ENCODE results near the gene SESN3.

SESN3 gene

GRCh38 chr11:95195831-95196230 is 35.2 kb downstream of the SESN3 start:
- H3K27me3 ChIP-seq (ENCODE audit: insufficient read depth, low read length, poor library complexity), result no peaks in the 10 kb centered on the region
- H3K23ac ChIP-seq (ENCODE audit: low read length), result no peak overlapping the region
- DNase-seq, result no peak
- H3K79me2 ChIP-seq (ENCODE audit: control insufficient read depth, insufficient read depth, low read length), result no peaks in the 10 kb centered on the region
- no peak overlapping the region for H3K4ac ChIP-seq (ENCODE audit: low read depth, low read length)
- H3K4me2 ChIP-seq (ENCODE audit: low read length), result no peak overlapping the region
- no peak overlapping the region for H2AK5ac ChIP-seq (ENCODE audit: low read length)
- H3K36me3 ChIP-seq (ENCODE audit: control insufficient read depth, insufficient read depth, low read length), result no peaks in the 10 kb centered on the region
- WGBS (ENCODE audit: extremely low coverage, insufficient coverage, low lambda C conversion rate), result no CpG with 5 or more reads among the region's 5 CpGs
- H4K8ac ChIP-seq (ENCODE audit: low read depth, low read length), result no peak overlapping the region
- no peak overlapping the region for H3K9ac ChIP-seq (ENCODE audit: low read length)
- no peak overlapping the region for H2BK5ac ChIP-seq (ENCODE audit: low read length)
- no peak overlapping the region for H3K4me3 ChIP-seq (ENCODE audit: low read length)
- H3K79me1 ChIP-seq (ENCODE audit: low read length), result no peaks in the 10 kb centered on the region
- no peak overlapping the region for H2BK120ac ChIP-seq (ENCODE audit: low read depth, low read length)
- H3K56ac ChIP-seq (ENCODE audit: low read length), result no peak overlapping the region
- no peak overlapping the region for H2BK15ac ChIP-seq (replicated peaks; ENCODE audit: low read depth)
- H3K18ac ChIP-seq (ENCODE audit: low read length), result no peak overlapping the region
- no peak overlapping the region for H4K5ac ChIP-seq (ENCODE audit: low read length)
- no peak overlapping the region for H3K27ac ChIP-seq (ENCODE audit: low read depth, low read length)
- H3K4me1 ChIP-seq (ENCODE audit: control insufficient read depth, low read depth, low read length), result no peaks in the 10 kb centered on the region

GRCh38 chr11:95193541-95193940 is 37.5 kb downstream of the SESN3 start:
- Histone ChIP-seq H3K56ac (ENCODE audit: low read length) (no peak overlapping the region), H3K79me2 (ENCODE audit: control insufficient read depth, insufficient read depth, low read length) (no peaks in the 10 kb centered on the region), H3K4me2 (ENCODE audit: low read length) (no peak overlapping the region), H4K8ac (ENCODE audit: low read depth, low read length) (no peak overlapping the region), H2BK5ac (ENCODE audit: low read length) (no peak overlapping the region), H3K27ac (ENCODE audit: low read depth, low read length) (no peak overlapping the region), H3K36me3 (ENCODE audit: control insufficient read depth, insufficient read depth, low read length) (no peaks in the 10 kb centered on the region), H3K23ac (ENCODE audit: low read length) (no peak overlapping the region), H3K79me1 (ENCODE audit: low read length) (no peaks in the 10 kb centered on the region), H3K9ac (ENCODE audit: low read length) (no peak overlapping the region), H3K27me3 (ENCODE audit: insufficient read depth, low read length, poor library complexity) (no peaks in the 10 kb centered on the region), H3K18ac (ENCODE audit: low read length) (no peak overlapping the region), H4K5ac (ENCODE audit: low read length) (no peak overlapping the region), H2AK5ac (ENCODE audit: low read length) (no peak overlapping the region), H3K4me3 (ENCODE audit: low read length) (no peak overlapping the region), H3K4ac (ENCODE audit: low read depth, low read length) (no peak overlapping the region), H2BK120ac (ENCODE audit: low read depth, low read length) (no peak overlapping the region), H3K4me1 (ENCODE audit: control insufficient read depth, low read depth, low read length) (no peaks in the 10 kb centered on the region), H2BK15ac (replicated peaks; ENCODE audit: low read depth) (no peak overlapping the region)
- no CpG with 5 or more reads among the region's 1 CpG for WGBS (ENCODE audit: extremely low coverage, insufficient coverage, low lambda C conversion rate)
- no peak for DNase-seq

GRCh38 chr11:95192717-95193116 is 38.3 kb downstream of the SESN3 start:
- Histone ChIP-seq H3K9ac (ENCODE audit: low read length) (no peak overlapping the region), H3K4me1 (ENCODE audit: control insufficient read depth, low read depth, low read length) (no peaks in the 10 kb centered on the region), H3K4me3 (ENCODE audit: low read length) (no peak overlapping the region), H4K5ac (ENCODE audit: low read length) (no peak overlapping the region), H2BK5ac (ENCODE audit: low read length) (no peak overlapping the region), H4K8ac (ENCODE audit: low read depth, low read length) (no peak overlapping the region), H3K56ac (ENCODE audit: low read length) (no peak overlapping the region), H3K36me3 (ENCODE audit: control insufficient read depth, insufficient read depth, low read length) (no peaks in the 10 kb centered on the region), H3K79me1 (ENCODE audit: low read length) (no peaks in the 10 kb centered on the region), H2AK5ac (ENCODE audit: low read length) (no peak overlapping the region), H3K18ac (ENCODE audit: low read length) (no peak overlapping the region), H3K4ac (ENCODE audit: low read depth, low read length) (no peak overlapping the region), H3K79me2 (ENCODE audit: control insufficient read depth, insufficient read depth, low read length) (no peaks in the 10 kb centered on the region), H3K27ac (ENCODE audit: low read depth, low read length) (no peak overlapping the region), H2BK15ac (replicated peaks; ENCODE audit: low read depth) (no peak overlapping the region), H2BK120ac (ENCODE audit: low read depth, low read length) (no peak overlapping the region), H3K27me3 (ENCODE audit: insufficient read depth, low read length, poor library complexity) (no peaks in the 10 kb centered on the region), H3K23ac (ENCODE audit: low read length) (no peak overlapping the region), H3K4me2 (ENCODE audit: low read length) (no peak overlapping the region)
- no CpG with 5 or more reads among the region's 3 CpGs for WGBS (ENCODE audit: extremely low coverage, insufficient coverage, low lambda C conversion rate)
- no peak for DNase-seq

GRCh38 chr11:95187723-95188122 is 43.3 kb downstream of the SESN3 start:
- H3K23ac ChIP-seq (ENCODE audit: low read length), result no peak overlapping the region
- H3K56ac ChIP-seq (ENCODE audit: low read length), result no peak overlapping the region
- no peak overlapping the region for H3K4me2 ChIP-seq (ENCODE audit: low read length)
- DNase-seq, result no peak
- no peak overlapping the region for H3K18ac ChIP-seq (ENCODE audit: low read length)
- H3K36me3 ChIP-seq (ENCODE audit: control insufficient read depth, insufficient read depth, low read length), result no peaks in the 10 kb centered on the region
- H3K4ac ChIP-seq (ENCODE audit: low read depth, low read length), result no peak overlapping the region
- H3K4me3 ChIP-seq (ENCODE audit: low read length), result no peak overlapping the region
- no peak overlapping the region for H2BK5ac ChIP-seq (ENCODE audit: low read length)
- no peak overlapping the region for H3K27ac ChIP-seq (ENCODE audit: low read depth, low read length)
- no peaks in the 10 kb centered on the region for H3K79me1 ChIP-seq (ENCODE audit: low read length)
- no peak overlapping the region for H4K8ac ChIP-seq (ENCODE audit: low read depth, low read length)
- no peaks in the 10 kb centered on the region for H3K79me2 ChIP-seq (ENCODE audit: control insufficient read depth, insufficient read depth, low read length)
- no peak overlapping the region for H2BK120ac ChIP-seq (ENCODE audit: low read depth, low read length)
- no peak overlapping the region for H2BK15ac ChIP-seq (replicated peaks; ENCODE audit: low read depth)
- H3K4me1 ChIP-seq (ENCODE audit: control insufficient read depth, low read depth, low read length), result no peaks in the 10 kb centered on the region
- H2AK5ac ChIP-seq (ENCODE audit: low read length), result no peak overlapping the region
- H3K27me3 ChIP-seq (ENCODE audit: insufficient read depth, low read length, poor library complexity), result no peaks in the 10 kb centered on the region
- H3K9ac ChIP-seq (ENCODE audit: low read length), result no peak overlapping the region
- no peak overlapping the region for H4K5ac ChIP-seq (ENCODE audit: low read length)

- Histone ChIP-seq H4K8ac (ENCODE audit: low read depth, low read length) (no peak overlapping the region), H3K4me1 (ENCODE audit: control insufficient read depth, low read depth, low read length) (no peaks in the 10 kb centered on the region), H2BK5ac (ENCODE audit: low read length) (no peak overlapping the region), H3K36me3 (ENCODE audit: control insufficient read depth, insufficient read depth, low read length) (no peaks in the 10 kb centered on the region), H3K9ac (ENCODE audit: low read length) (no peak overlapping the region), H2BK15ac (replicated peaks; ENCODE audit: low read depth) (no peak overlapping the region), H2AK5ac (ENCODE audit: low read length) (no peak overlapping the region), H3K56ac (ENCODE audit: low read length) (no peak overlapping the region), H3K18ac (ENCODE audit: low read length) (no peak overlapping the region), H3K79me1 (ENCODE audit: low read length) (no peaks in the 10 kb centered on the region), H3K4me2 (ENCODE audit: low read length) (no peak overlapping the region), H3K27me3 (ENCODE audit: insufficient read depth, low read length, poor library complexity) (no peaks in the 10 kb centered on the region), H3K79me2 (ENCODE audit: control insufficient read depth, insufficient read depth, low read length) (no peaks in the 10 kb centered on the region), H2BK120ac (ENCODE audit: low read depth, low read length) (no peak overlapping the region), H3K4me3 (ENCODE audit: low read length) (no peak overlapping the region), H3K27ac (ENCODE audit: low read depth, low read length) (no peak overlapping the region), H3K4ac (ENCODE audit: low read depth, low read length) (no peak overlapping the region), H4K5ac (ENCODE audit: low read length) (no peak overlapping the region), H3K23ac (ENCODE audit: low read length) (no peak overlapping the region)
- DNase-seq, result no peak
- no CpG with 5 or more reads among the region's 2 CpGs for WGBS (ENCODE audit: extremely low coverage, insufficient coverage, low lambda C conversion rate)
Observed at GRCh38 chr11:95182397-95182796, 48.6 kb downstream of the SESN3 start.

- no peak overlapping the region for H2AK5ac ChIP-seq (ENCODE audit: low read length)
- no peaks in the 10 kb centered on the region for H3K36me3 ChIP-seq (ENCODE audit: control insufficient read depth, insufficient read depth, low read length)
- H2BK15ac ChIP-seq (replicated peaks; ENCODE audit: low read depth), result no peak overlapping the region
- H3K4ac ChIP-seq (ENCODE audit: low read depth, low read length), result no peak overlapping the region
- H3K27ac ChIP-seq (ENCODE audit: low read depth, low read length), result no peak overlapping the region
- H3K4me3 ChIP-seq (ENCODE audit: low read length), result no peak overlapping the region
- no peak overlapping the region for H4K8ac ChIP-seq (ENCODE audit: low read depth, low read length)
- H3K79me2 ChIP-seq (ENCODE audit: control insufficient read depth, insufficient read depth, low read length), result no peaks in the 10 kb centered on the region
- no CpG with 5 or more reads among the region's 4 CpGs for WGBS (ENCODE audit: extremely low coverage, insufficient coverage, low lambda C conversion rate)
- no peak overlapping the region for H3K18ac ChIP-seq (ENCODE audit: low read length)
- no peak overlapping the region for H2BK5ac ChIP-seq (ENCODE audit: low read length)
- no peak overlapping the region for H3K4me2 ChIP-seq (ENCODE audit: low read length)
- no peak overlapping the region for H3K23ac ChIP-seq (ENCODE audit: low read length)
- H3K56ac ChIP-seq (ENCODE audit: low read length), result no peak overlapping the region
- no peak overlapping the region for H3K9ac ChIP-seq (ENCODE audit: low read length)
- no peak for DNase-seq
- H4K5ac ChIP-seq (ENCODE audit: low read length), result no peak overlapping the region
- no peak overlapping the region for H2BK120ac ChIP-seq (ENCODE audit: low read depth, low read length)
- no peaks in the 10 kb centered on the region for H3K79me1 ChIP-seq (ENCODE audit: low read length)
- H3K27me3 ChIP-seq (ENCODE audit: insufficient read depth, low read length, poor library complexity), result no peaks in the 10 kb centered on the region
- no peaks in the 10 kb centered on the region for H3K4me1 ChIP-seq (ENCODE audit: control insufficient read depth, low read depth, low read length)
Observed at GRCh38 chr11:95175818-95176380, 55.1 kb downstream of the SESN3 start.
